Dermis microvascular lymphatic vessel endothelial cell (primary cell): ENCODE data around the gene TNRC6C. TPM values are rescaled to one million over a fixed set of nuclear protein-coding genes. Genes with fewer than 3 reads are reported as not detected.

ENCODE experiments used
- DNase-seq, 2 donors: peaks; one replicate each; pipeline versions ENCODE4 v3.0.0 to v3.0.0-alpha.2; 2010; ENCODE audit warnings: low read depth in 2 of 2
- total RNA-seq: library from RNA; depleted of rRNA; stranded (reverse); fragments of >200 nt; gene quantifications from 2 replicates; pipeline ENCODE4 v1.2.1, GENCODE V29; 2014

Gene TNRC6C
- total RNA-seq, 1 donor from 2014 or later: 5.5 TPM

GRCh38 chr17:78124836-78125137 lies 166.3 kb downstream of the TNRC6C start:
- DNase-seq: no peak

- no peak for DNase-seq
Measured at GRCh38 chr17:78125138-78125913, 166.8 kb downstream of the TNRC6C start.

- no peak for DNase-seq
Measured at GRCh38 chr17:78125976-78126894, 167.7 kb downstream of the TNRC6C start.

- no peak for DNase-seq
Measured at GRCh38 chr17:78126895-78127238, 168.4 kb downstream of the TNRC6C start.

GRCh38 chr17:78127239-78127887 lies 168.9 kb downstream of the TNRC6C start:
- no peak for DNase-seq

- DNase-seq: no peak
Measured at GRCh38 chr17:78127888-78128550, 169.5 kb downstream of the TNRC6C start.

- no peak for DNase-seq
Measured at GRCh38 chr17:78128551-78129350, 170.2 kb downstream of the TNRC6C start, which contains the start of gene TMC6. Gene TMC6 (minus strand): TSS chr17:78128755. CDS start chr17:78126832, 1,923 bp downstream.

GRCh38 chr17:78129351-78130089 lies 171.0 kb downstream of the TNRC6C start:
- no peak for DNase-seq

GRCh38 chr17:78130090-78130436 lies 171.6 kb downstream of the TNRC6C start:
- no peak for DNase-seq

- no peak for DNase-seq
Measured at GRCh38 chr17:78130437-78131101, 172.1 kb downstream of the TNRC6C start, which contains the start of gene TMC8. Gene TMC8 (plus strand): TSS chr17:78130771. CDS start chr17:78131589, 818 bp downstream.

GRCh38 chr17:78131172-78132083 lies 172.9 kb downstream of the TNRC6C start:
- no peak for DNase-seq

- no peak for DNase-seq
Measured at GRCh38 chr17:78132084-78132676, 173.7 kb downstream of the TNRC6C start.

GRCh38 chr17:78132767-78133178 lies 174.3 kb downstream of the TNRC6C start:
- no peak for DNase-seq

- DNase-seq: no peak
Measured at GRCh38 chr17:78133179-78133951, 174.9 kb downstream of the TNRC6C start.

- DNase-seq: peak; percentile 57 to 75
Measured at GRCh38 chr17:78133971-78134898, 175.7 kb downstream of the TNRC6C start.

GRCh38 chr17:78134899-78135385 lies 176.4 kb downstream of the TNRC6C start:
- DNase-seq: no peak
